HS-27A (cell line): ENCODE measurements around the gene C10orf105.

ENCODE experiments used
- DNase-seq: peaks from one replicate; pipeline ENCODE4 v3.0.0-alpha.2; 2012; ENCODE audit warnings: low read depth, missing footprints

Gene C10orf105

GRCh38 chr10:71751515-71752224, 32.1 kb upstream of the C10orf105 start:
- DNase-seq, result no peak

- DNase-seq, result no peak
Measured at GRCh38 chr10:71750986-71751385, 31.4 kb upstream of the C10orf105 start.

GRCh38 chr10:71750124-71750841, 30.7 kb upstream of the C10orf105 start:
- DNase-seq, result no peak

GRCh38 chr10:71749396-71749795, 29.8 kb upstream of the C10orf105 start:
- no peak for DNase-seq

GRCh38 chr10:71748671-71749191, 29.2 kb upstream of the C10orf105 start:
- no peak for DNase-seq

GRCh38 chr10:71747551-71748523, 28.3 kb upstream of the C10orf105 start:
- DNase-seq, result no peak

- DNase-seq, result no peak
Measured at GRCh38 chr10:71747039-71747531, 27.5 kb upstream of the C10orf105 start.

GRCh38 chr10:71746344-71747037, 26.9 kb upstream of the C10orf105 start:
- no peak for DNase-seq

- no peak for DNase-seq
Measured at GRCh38 chr10:71745664-71746250, 26.2 kb upstream of the C10orf105 start.

GRCh38 chr10:71744897-71745663, 25.5 kb upstream of the C10orf105 start:
- no peak for DNase-seq

- DNase-seq, result no peak
Measured at GRCh38 chr10:71743866-71744265, 24.3 kb upstream of the C10orf105 start.

- no peak for DNase-seq
Measured at GRCh38 chr10:71743089-71743838, 23.7 kb upstream of the C10orf105 start.

- DNase-seq, result no peak
Measured at GRCh38 chr10:71742301-71743088, 22.9 kb upstream of the C10orf105 start.

- DNase-seq, result no peak
Measured at GRCh38 chr10:71741671-71742070, 22.1 kb upstream of the C10orf105 start.

- DNase-seq, result no peak
Measured at GRCh38 chr10:71741029-71741428, 21.5 kb upstream of the C10orf105 start.

GRCh38 chr10:71740069-71740653, 20.6 kb upstream of the C10orf105 start:
- no peak for DNase-seq

GRCh38 chr10:71739358-71739900, 19.9 kb upstream of the C10orf105 start:
- DNase-seq, result no peak

GRCh38 chr10:71737834-71738197, 18.2 kb upstream of the C10orf105 start:
- DNase-seq, result no peak
